CD4-positive, alpha-beta T cell (primary cell): ENCODE data around the gene TAPBP. TPM values are rescaled to one million over a fixed set of nuclear protein-coding genes. Genes with fewer than 3 reads are reported as not detected.
"Not testable (repeated sequence)": the region's sequence is repeated elsewhere in the genome, so short reads cannot be mapped to it uniquely, and the experiment has no call there.

Experiments
- ATAC-seq: fragments of 200-7000 bp; cut with Tn5 transposase; one replicate; pipeline ENCODE4 v1.10.0; 2022; ENCODE audit warnings: mild to moderate bottlenecking; ENCODE audit not compliant: poor library complexity
- CTCF ChIA-PET: fragments of 350-600 bp; sonication (Branson Sonifier 250); formaldehyde crosslinking; loops from one replicate; lab custom pipeline; 2021; ENCODE audit warnings: antibody characterized with exemption, inconsistent platforms; lab: Charles Lee
- POLR2A ChIA-PET: fragments of 350-600 bp; sonication (Branson Sonifier 250); formaldehyde crosslinking; loops from one replicate; lab custom pipeline; 2021; ENCODE audit warnings: antibody characterized with exemption, inconsistent platforms; lab: Charles Lee
- DNase-seq, 14 experiments: peaks; one replicate each; pipeline ENCODE4 v3.0.0-alpha.2; 2013 to 2020; ENCODE audit warnings: mixed read lengths in 2 of 14
- H3K27ac ChIP-seq, 2 donors: one replicate each; pipeline versions ENCODE4 v1.5.1 to v1.7.0; 2013; ENCODE audit warnings: low read length in 2 of 2, low read depth in 1 of 2, mild to moderate bottlenecking in 1 of 2
- H3K27me3 ChIP-seq, 2 experiments: 1 replicate in 1 of 2; 2 replicates in 1 of 2; pipeline versions ENCODE4 v1.6.1 to v1.7.0; 2013; ENCODE audit warnings: low read length in 2 of 2, control low read depth in 1 of 2, mild to moderate bottlenecking in 1 of 2, moderate library complexity in 1 of 2; ENCODE audit not compliant: insufficient read depth in 2 of 2, control insufficient read depth in 1 of 2
- H3K36me3 ChIP-seq: one replicate; pipeline ENCODE4 v1.6.1; 2013; ENCODE audit warnings: low read length, control low read depth; ENCODE audit not compliant: insufficient read depth
- H3K4me1 ChIP-seq: one replicate; pipeline ENCODE4 v1.6.1; 2013; ENCODE audit warnings: low read length, control low read depth; ENCODE audit not compliant: insufficient read depth
- H3K4me3 ChIP-seq: one replicate; pipeline ENCODE4 v1.5.1; 2013; ENCODE audit warnings: mild to moderate bottlenecking, low read length, moderate library complexity
- H3K9me3 ChIP-seq, 2 experiments: 1 replicate in 1 of 2; 2 replicates in 1 of 2; pipeline versions ENCODE4 v1.6.1 to v1.7.0; 2013; ENCODE audit warnings: low read length in 2 of 2, mild to moderate bottlenecking in 2 of 2, control low read depth in 1 of 2, moderate library complexity in 1 of 2; ENCODE audit not compliant: control insufficient read depth in 1 of 2, insufficient read depth in 1 of 2
- H3K27ac Mint-ChIP-seq: one replicate; pipeline ENCODE4 v1.8.0; 2020; ENCODE audit warnings: mixed read lengths
- H3K27me3 Mint-ChIP-seq: one replicate; pipeline ENCODE4 v1.8.0; 2021; ENCODE audit warnings: mixed read lengths
- H3K36me3 Mint-ChIP-seq: one replicate; pipeline ENCODE4 v1.8.0; 2021; ENCODE audit warnings: low read depth, mixed read lengths
- H3K4me1 Mint-ChIP-seq: one replicate; pipeline ENCODE4 v1.8.0; 2021; ENCODE audit warnings: low read depth, mixed read lengths
- H3K4me3 Mint-ChIP-seq: one replicate; pipeline ENCODE4 v1.8.0; 2020; ENCODE audit warnings: mild to moderate bottlenecking, mixed read lengths
- H3K9me3 Mint-ChIP-seq: one replicate; pipeline ENCODE4 v1.8.0; 2020; ENCODE audit warnings: mixed read lengths
- CTCF ChIP-seq: fragments of 200-600 bp; IDR thresholded peaks from one replicate; pipeline ENCODE4 v1.8.0; 2022; ENCODE audit warnings: antibody characterized with exemption, mild to moderate bottlenecking
- intact Hi-C, 2 experiments: fragments of 100-400 bp; cut with DNase I in 1 of 2; cut with micrococcal nuclease in 1 of 2; formaldehyde crosslinking; loops; one replicate each; pipeline versions ENCODE4 v1.15.1 to v1.9.0; 2023 to 2025; cut with DNase I, micrococcal nuclease
- total RNA-seq, 174 experiments: library from RNA in 2 of 174; stranded (reverse) in 2 of 174; gene quantifications; one replicate each; pipeline ENCODE4 v1.2.3 and lab custom pipeline; 2021 to 2026

TAPBP gene
- total RNA-seq, 2 experiments from 2014 or later = 203 to 206 TPM

- DNase-seq = peak; percentile 53 to 93 (median 62)
- Histone ChIP-seq H3K9me3 (no peaks in the 10 kb centered on the region), H3K27ac (peak overlapping the region; percentile 79 to 88), H3K27me3 (no peaks in the 10 kb centered on the region), H3K4me3 (peak overlapping the region; percentile 24), H3K36me3 (no peaks in the 10 kb centered on the region), H3K4me1 (peaks cover 49% of the 10 kb centered on the region)
- H3K4me1 Mint-ChIP-seq = peaks cover 38% of the 10 kb centered on the region
- no peaks in the 10 kb centered on the region for H3K27me3 Mint-ChIP-seq
- ChIA-PET POLR2A (interaction anchor here (0.5 to 3.4 kb wide), 43 partner anchors 10 to 501 kb away, joined by 3 to 155 read pairs (median 5); partner anchors contain the start of genes B3GALT4, CUTA, PFDN6 and RGL2), CTCF (interaction anchor here (0.6 to 3.0 kb wide), 15 partner anchors 9 to 184 kb away, joined by 3 to 32 read pairs (median 4); partner anchors contain the start of genes B3GALT4, PHF1, RGL2 and ZBTB22)
- H3K27ac Mint-ChIP-seq = peak overlapping the region; percentile 98
- H3K4me3 Mint-ChIP-seq = peak overlapping the region; percentile 90
- H3K9me3 Mint-ChIP-seq = no peaks in the 10 kb centered on the region
- peak; percentile 64 for TF ChIP-seq CTCF
- H3K36me3 Mint-ChIP-seq = no peaks in the 10 kb centered on the region
- intact Hi-C loops = loop anchor here (1.0 to 5.0 kb wide), 9 partner anchors 22 to 225 kb away; partner anchors contain the start of genes TAPBP (in 2 of the 2), CUTA (in 1 of the 2), KIFC1 (in 1 of the 2) and VPS52 (in 1 of the 2)
- ATAC-seq = peak; percentile 52
These were observed 31.1 kb upstream of the TAPBP start for GRCh38 chr6:33344701-33345697.

GRCh38 chr6:33343953-33344611, 30.2 kb upstream of the TAPBP start:
- no peaks in the 10 kb centered on the region for H3K27me3 ChIP-seq
- H3K4me1 ChIP-seq = peaks cover 49% of the 10 kb centered on the region
- DNase-seq = peak; percentile 46 to 95 (median 56)
- peak overlapping the region; percentile 81 to 88 for H3K27ac ChIP-seq
- H3K4me3 ChIP-seq = peak overlapping the region; percentile 24
- Mint-ChIP-seq H3K4me1 (peaks cover 42% of the 10 kb centered on the region), H3K4me3 (peak overlapping the region; percentile 80), H3K27me3 (no peaks in the 10 kb centered on the region), H3K27ac (peak overlapping the region; percentile 98), H3K9me3 (no peaks in the 10 kb centered on the region), H3K36me3 (no peaks in the 10 kb centered on the region)
- peak; percentile 72 for ATAC-seq
- ChIA-PET CTCF (interaction anchor here (0.8 to 3.0 kb wide), 9 partner anchors 26 to 183 kb away, joined by 3 to 32 read pairs (median 7); partner anchors contain the start of genes B3GALT4, PHF1, RGL2 and ZBTB22), POLR2A (interaction anchor here (0.6 to 3.4 kb wide), 38 partner anchors 9 to 500 kb away, joined by 3 to 155 read pairs (median 6); partner anchors contain the start of genes B3GALT4, CUTA, PFDN6 and RGL2)
- H3K36me3 ChIP-seq = no peaks in the 10 kb centered on the region
- intact Hi-C loops = loop anchor here (1.0 to 5.0 kb wide), 6 partner anchors 21 to 226 kb away; partner anchors contain the start of genes CUTA (in 1 of the 2), KIFC1 (in 1 of the 2) and VPS52 (in 1 of the 2)
- H3K9me3 ChIP-seq = no peaks in the 10 kb centered on the region
- TF ChIP-seq CTCF = no peak

- ATAC-seq, H3K27me3 Mint-ChIP-seq, H3K4me3 ChIP-seq, H3K36me3 Mint-ChIP-seq, H3K27me3 ChIP-seq, H3K9me3 Mint-ChIP-seq, H3K9me3 ChIP-seq, H3K36me3 ChIP-seq: not testable (repeated sequence)
- Mint-ChIP-seq H3K4me3 (peak overlapping the region; percentile 80), H3K27ac (peak overlapping the region; percentile 98), H3K4me1 (peaks cover 47% of the 10 kb centered on the region)
- POLR2A ChIA-PET = interaction anchor here (0.6 to 3.4 kb wide), 28 partner anchors 9 to 499 kb away, joined by 3 to 155 read pairs (median 10); partner anchors contain the start of genes B3GALT4, CUTA, PFDN6 and RGL2
- H3K27ac ChIP-seq = peak overlapping the region; percentile 81 to 88
- intact Hi-C loops = loop anchor here in 1 of 2 experiments (5.0 kb wide), 1 partner anchor 49 kb away; the partner anchor contains the start of gene KIFC1
- H3K4me1 ChIP-seq = peaks cover 49% of the 10 kb centered on the region
- CTCF ChIA-PET = interaction anchor here (0.8 to 3.0 kb wide), 4 partner anchors 32 to 82 kb away, joined by 3 to 32 read pairs (median 12); partner anchors contain the start of genes B3GALT4 and RGL2
- DNase-seq = peak in 4 of 14 experiments; percentile 42 to 56 (median 50)
These were observed 29.7 kb upstream of the TAPBP start for GRCh38 chr6:33343606-33343952.
